Skin of body (tissue), 2 donors: Measurements from ENCODE around the gene CLEC2A. TPM values are rescaled to one million over a fixed set of nuclear protein-coding genes. Genes with fewer than 3 reads are reported as not detected.
"Not testable (repeated sequence)": the region's sequence is repeated elsewhere in the genome, so short reads cannot be mapped to it uniquely, and the experiment has no call there.

Experiments used
- DNase-seq: peaks from one replicate; lab custom pipeline; 2025; lab: John Stamatoyannopoulos, UW
- total RNA-seq: library from RNA; depleted of rRNA; stranded (reverse); fragments of >200 nt; gene quantifications from one replicate; pipeline ENCODE4 v1.2.3, GENCODE V29; 2014

CLEC2A gene
- total RNA-seq, 1 donor from 2014 or later = 18.5 TPM

DNA sequence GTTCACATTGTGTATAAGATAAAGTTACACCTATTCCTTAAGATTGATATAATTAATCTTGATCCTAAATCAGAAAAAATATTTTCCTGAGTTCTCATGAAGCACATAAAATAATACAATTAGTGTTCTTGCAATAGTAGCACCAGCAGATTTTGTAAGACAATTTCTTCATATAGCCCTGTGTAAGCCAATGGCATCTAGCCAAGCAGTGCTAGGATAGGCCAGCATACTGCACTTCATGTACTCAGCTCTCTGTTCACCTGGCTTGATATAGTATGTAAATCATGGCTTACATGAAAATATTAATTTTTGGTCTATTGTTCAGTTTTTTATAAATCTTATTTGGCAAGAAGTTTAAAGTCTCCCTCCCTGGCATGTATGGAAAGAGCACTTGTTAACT lies 49.0 kb downstream of the CLEC2A start:
- no peak for DNase-seq

DNA sequence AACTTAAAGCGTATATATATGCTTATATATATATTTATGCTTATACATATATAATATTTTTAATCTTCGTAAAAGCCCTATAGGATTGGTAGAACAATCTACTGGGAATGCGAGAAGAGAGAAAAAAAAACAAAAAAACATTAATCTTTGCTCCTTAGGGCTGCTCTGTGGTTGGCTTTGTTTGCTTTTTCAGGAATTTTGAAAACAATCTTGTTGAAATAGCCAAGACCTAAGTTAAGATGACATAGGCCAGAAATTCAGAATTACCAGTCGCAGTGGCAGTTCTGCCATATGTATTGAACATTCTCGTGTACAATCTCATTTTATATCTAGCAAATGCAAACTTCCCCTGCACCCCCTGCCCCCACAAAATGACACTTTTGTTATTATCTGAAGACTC lies 50.2 kb downstream of the CLEC2A start:
- no peak for DNase-seq

DNA sequence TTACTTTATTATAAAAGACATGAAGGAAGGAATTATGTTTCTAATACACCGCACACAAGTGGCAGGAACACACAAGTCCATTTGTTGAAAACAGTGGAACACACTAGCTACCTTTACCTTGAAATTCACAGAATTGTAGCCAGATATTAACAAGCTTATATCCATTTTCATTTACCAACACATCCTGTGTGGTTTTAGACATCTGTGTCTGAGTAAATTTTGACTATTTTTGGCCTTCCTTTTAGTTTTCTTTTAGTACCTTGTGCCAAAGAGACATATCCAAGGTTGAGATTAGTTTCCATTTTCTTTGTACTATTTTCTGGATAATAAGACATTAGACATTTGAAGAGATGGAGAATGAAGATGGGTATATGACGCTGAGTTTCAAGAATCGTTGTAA lies 50.9 kb downstream of the CLEC2A start, which contains the start of gene KLRF2:
Gene KLRF2, plus strand, starts transcription at position 244 of the 400 bp plus-strand sequence. Its CDS starts 107 bp downstream, at position 351.
- no peak for DNase-seq

DNA sequence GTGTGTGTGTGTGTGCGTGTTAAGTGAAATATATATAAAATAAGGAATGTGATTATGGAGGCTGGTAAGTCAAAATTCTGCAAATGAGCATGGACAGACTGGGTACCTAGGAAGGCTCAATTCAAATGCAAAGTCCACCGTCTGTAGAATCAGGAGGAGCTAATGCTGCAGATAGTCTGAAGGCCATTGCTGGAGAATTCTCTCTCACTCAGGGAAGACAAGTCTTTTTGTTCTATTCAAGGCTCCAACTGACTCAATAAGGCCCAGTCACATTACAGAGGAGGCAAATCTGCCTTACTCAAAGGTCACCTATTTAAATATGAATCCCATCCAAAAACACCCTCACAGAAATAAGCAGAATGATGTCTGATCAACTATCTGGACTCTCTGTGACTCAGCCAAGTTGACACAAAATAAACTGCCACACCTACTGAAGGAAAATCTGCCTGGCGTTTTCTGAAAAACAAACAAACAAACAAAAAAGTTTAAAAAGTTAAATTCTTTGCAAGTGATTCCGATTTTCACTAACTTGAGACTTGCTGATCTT lies 51.6 kb downstream of the CLEC2A start:
- no peak for DNase-seq

DNA sequence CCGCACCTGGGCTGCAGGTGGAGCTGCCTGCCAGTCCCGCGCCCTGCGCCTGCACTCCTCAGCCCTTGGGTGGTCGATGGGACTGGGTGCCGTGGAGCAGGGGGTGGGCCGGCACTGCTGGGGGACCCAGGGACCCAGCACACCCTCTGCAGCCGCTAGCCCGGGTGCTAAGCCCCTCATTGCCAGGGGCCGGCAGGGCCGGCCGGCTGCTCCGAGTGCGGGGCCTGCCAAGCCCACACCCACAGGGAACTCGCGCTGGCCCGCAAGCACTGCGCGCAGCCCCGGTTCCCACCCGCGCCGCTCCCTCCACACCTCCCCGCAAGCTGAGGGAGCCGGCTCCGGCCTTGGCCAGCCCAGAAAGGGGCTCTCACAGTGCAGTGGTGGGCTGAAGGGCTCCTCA lies 56.0 kb downstream of the CLEC2A start:
- DNase-seq = not testable (repeated sequence)

DNA sequence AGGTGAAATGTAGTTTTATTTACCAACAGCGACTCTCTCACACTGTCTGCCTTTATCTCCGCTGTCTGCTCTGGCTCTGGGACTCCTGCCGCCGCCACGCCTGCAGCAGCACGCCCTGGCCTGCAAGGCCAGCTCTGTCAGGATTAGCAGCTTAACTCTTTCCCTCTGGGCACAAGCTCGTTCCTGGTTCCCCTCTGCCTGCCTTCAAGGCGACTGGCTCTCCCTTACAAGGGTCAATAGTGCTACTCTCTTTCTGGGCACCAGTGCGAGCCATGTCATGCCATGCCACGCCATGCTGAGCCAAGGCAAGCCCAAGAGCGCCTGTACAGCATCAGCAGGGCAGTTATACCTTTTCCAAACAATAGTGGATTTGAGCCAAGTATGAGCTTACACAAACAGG lies 59.4 kb downstream of the CLEC2A start:
- DNase-seq = peak; percentile 36

DNA sequence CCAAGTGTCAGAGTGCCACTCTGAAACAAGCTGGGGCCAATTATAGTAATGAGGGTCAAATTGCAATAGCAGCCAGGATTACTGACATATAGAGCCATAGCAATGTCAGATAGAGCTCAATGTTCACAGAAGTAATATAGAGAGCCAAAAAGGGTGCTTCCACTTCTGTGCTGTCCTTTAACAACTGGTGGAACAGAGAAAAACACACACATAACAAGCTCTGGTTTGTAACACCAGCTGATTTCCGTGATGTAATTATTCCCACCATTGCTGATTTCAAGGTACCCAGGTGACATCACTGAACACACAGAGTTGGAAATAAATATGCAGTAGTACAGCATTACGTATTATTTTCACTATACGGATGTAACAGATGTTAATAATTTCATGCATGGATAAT lies 60.0 kb downstream of the CLEC2A start:
- peak; percentile 48 for DNase-seq

DNA sequence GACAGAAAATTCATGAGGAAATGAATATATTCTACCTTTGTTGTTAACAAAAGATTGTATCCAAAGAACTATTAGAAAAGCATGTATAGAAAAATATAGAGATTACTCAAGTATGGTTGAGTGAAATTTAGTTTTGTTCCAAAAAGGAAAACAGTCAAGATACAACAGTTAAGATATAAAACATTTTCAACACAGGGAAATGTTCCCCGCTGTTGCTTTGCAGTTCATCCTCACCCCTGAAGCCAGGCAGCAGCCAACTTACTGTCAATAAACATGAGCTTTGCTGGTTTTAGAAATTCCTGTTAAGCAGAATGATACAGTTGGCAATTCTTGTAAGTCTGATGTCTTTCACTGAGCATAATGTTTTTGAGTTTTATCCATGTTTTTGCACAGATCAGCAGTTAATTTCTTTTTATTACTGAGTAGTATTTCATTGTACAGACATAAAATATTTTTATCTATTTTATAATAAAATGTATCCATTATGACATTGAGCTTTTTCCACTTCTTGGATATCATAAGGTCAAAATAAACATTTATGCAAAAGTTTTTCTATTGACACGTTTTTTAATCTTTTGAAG lies 61.8 kb downstream of the CLEC2A start:
- peak; percentile 69 for DNase-seq

DNA sequence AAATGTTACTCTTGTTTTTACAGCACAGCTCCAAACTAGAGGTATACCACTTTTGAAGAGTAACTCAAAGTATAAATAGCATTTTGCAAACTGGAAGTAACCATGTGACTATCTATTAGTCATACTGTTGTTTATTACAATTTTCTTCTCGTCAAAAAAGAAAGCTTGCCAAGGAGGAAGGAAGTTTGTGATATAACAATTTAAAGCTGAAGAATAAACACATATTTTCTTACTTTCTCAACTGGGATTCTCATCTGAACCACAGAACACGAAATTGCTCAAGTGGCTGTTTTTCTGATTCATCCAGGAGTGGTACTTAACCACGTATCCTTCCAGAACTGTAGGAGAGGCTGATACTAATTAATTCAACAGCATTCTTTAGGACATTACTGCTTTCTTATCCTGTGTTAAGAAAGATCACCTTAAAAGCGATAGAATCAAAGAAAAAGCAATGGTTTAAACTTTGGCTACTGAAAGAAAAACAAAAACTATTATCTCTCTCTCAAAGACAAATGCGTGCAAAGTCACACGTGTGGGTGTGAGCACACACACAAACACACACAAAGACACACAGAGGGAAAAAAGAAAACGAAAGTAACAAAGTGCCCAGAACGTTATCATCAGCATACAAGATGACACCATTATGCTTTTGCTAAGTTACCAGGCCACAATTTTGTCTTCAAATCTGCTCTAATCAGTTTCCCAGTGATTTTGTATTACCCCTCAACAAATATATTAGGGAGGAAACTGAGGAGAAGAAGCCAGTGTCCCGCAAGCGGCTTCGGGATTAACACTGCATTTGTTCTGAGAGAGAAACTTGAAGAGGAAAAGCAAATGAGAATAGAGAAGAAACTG lies 62.6 kb downstream of the CLEC2A start, which contains the start of gene CLEC2B:
Gene CLEC2B, minus strand, starts transcription at position 48 of the 855 bp plus-strand sequence.
- DNase-seq = peak; percentile 78

DNA sequence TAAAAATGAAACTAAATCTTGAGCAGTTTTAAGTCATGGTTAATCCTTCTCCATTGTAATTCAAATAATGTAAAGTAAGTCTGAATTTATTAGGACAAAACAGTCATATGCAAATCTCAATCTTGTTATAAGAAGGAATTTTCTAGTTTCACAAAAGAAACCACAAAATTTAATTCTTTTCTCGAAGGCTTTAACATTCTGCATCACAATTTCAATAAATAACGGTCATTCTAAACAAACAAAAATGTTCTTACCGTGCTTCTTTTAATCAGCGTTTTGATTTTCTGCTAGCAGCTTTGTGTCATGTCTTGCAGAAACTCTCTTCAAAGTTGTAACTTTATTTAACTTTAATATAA lies 63.2 kb downstream of the CLEC2A start:
- no peak for DNase-seq

DNA sequence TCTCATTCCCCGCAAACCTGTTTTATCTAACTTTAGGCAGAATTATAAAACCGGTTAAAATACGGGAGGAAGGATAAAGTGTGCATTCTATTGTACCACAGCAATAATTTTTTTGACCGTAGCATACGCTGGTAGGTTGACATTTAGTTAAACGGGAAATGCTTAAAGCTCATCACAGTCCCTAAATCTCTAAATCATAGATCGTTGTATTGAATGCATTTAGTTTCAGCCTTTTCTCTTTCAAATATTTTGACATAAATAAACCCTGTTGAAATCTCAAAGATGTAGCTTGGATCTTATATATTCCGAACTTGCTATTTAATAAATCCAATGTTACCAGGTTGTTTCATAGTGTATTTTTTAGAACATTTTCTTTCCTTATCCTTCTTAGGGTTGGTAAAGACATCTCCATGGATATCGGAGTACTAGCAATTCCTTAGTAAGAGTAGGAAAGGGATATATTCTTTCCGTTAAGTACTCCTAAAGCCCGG lies 63.8 kb downstream of the CLEC2A start:
- no peak for DNase-seq

DNA sequence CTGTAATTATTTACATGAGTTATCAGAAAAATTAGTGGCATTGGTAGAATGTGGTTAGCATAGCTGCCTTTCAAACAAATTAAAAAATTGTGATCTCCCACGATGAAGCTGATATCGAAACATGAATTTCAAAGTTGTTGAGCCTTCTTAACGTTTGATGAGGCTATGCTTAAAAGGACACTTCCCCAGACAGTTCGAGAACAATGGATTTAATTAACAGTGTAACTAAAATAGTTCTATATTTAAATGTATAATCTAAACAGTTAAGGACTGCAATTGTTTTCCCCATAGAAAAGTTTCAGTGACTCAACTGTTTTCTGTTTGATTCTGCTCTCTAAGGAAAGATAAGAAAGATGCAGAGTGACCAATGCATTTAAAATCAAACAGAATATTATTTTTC lies 64.6 kb downstream of the CLEC2A start:
- no peak for DNase-seq

DNA sequence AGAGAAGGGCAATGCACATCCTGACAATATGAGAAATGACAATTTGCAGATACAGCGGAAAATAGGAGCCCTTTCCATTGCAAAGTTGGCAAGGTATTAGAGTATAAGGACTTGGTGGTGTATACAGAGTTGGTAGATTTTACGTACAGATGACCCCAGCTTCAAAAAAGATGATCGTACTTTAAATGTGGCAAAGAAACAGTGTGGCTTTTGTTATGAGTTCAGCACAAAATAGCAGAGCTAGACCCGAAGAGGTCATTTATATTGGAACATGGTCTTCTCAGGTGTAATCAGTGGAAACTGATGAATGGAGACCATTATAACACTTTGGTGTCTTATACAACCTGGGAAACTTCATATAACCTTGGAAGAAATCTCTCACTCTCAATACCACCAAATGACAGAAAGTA lies 65.3 kb downstream of the CLEC2A start:
- no peak for DNase-seq

DNA sequence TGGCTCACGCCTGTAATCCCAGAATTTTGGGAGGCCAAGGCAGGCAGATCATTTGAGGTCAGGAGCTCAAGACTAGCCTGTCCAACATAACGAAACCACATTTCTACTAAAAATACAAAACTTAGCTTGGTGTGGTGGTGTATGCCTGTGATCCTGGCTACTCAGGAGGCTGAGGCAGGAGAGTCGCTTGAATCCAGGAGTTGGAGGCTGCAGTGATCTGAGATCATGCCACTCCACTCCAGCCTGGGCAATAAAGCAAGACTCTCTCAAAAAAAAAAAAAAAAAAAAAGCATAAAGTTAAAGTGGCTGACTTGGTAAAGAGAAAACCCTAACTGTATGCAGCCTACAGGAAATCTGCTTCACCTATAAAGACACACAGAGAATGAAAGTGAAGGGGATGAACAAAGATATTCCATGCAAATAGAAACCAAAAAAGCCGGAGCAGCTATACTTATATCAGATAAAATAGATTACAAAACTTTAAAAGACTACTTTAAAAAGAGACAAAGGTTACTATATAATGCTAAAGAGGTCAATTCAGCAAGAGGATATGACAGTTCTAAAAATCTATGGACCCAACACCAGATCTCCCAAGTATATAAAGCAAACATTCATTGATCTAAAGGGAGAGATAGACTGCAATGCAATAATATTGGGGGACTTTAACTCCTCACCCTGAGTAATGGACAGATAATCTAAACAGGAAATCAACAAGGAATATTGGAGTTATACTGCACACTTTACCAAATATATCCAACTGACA lies 67.1 kb downstream of the CLEC2A start:
- DNase-seq = no peak

Other genes with a start within 250 kb of the CLEC2A start
- gene CLECL1, start 199.3 kb downstream of the CLEC2A start, total RNA-seq = not detected
- 9.7 TPM for gene CD69, start 171.5 kb downstream of the CLEC2A start, total RNA-seq
- 0.39 TPM for gene KLRF1, start 104.9 kb downstream of the CLEC2A start, total RNA-seq
- gene CLEC2B, start 63.0 kb downstream of the CLEC2A start, total RNA-seq = 18.7 TPM
- gene KLRF2, start 50.9 kb downstream of the CLEC2A start, total RNA-seq = not detected
- 7.2 TPM for gene CLEC12A, start 39.0 kb upstream of the CLEC2A start, total RNA-seq
- gene CLEC1B, start 66.8 kb upstream of the CLEC2A start, total RNA-seq = 0.39 TPM
- 0.99 TPM for gene CLEC12B, start 78.3 kb upstream of the CLEC2A start, total RNA-seq
- 0.99 TPM for gene CLEC9A, start 98.3 kb upstream of the CLEC2A start, total RNA-seq
- gene CLEC1A, start 166.6 kb upstream of the CLEC2A start, total RNA-seq = 2.8 TPM
- 5.8 TPM for gene CLEC7A, start 197.8 kb upstream of the CLEC2A start, total RNA-seq
- 2.7 TPM for gene OLR1, start 239.8 kb upstream of the CLEC2A start, total RNA-seq
- 0.10 TPM for gene TMEM52B, start 246.7 kb upstream of the CLEC2A start, total RNA-seq